GM12878 (cell line): ENCODE measurements around the gene MCEMP1. TPM values are rescaled to one million over a fixed set of nuclear protein-coding genes. Genes with fewer than 3 reads are reported as not detected.

Experiments used
- ATAC-seq: fragments of 200-7000 bp; cut with Tn5 transposase; 3 replicates; pipeline ENCODE4 v1.9.1; 2020; ENCODE audit warnings: mild to moderate bottlenecking, moderate library complexity
- BruUV-seq: library from RNA; stranded (reverse); fragments of 400-500 nt; replicated peaks from 2 replicates; lab custom pipeline; 2021; lab: Mats Ljungman, UMichigan
- CTCF ChIA-PET: fragments of 300-600 bp; sonication (Branson Sonifier 250); formaldehyde crosslinking; extraction: SDS; loops from one replicate; lab custom pipeline; 2021; ENCODE audit warnings: inconsistent platforms; lab: Yijun Ruan, JAX
- POLR2A ChIA-PET: fragments of 350-600 bp; formaldehyde crosslinking; extraction: SDS; loops from one replicate; lab custom pipeline; 2021; ENCODE audit warnings: inconsistent platforms; lab: Charles Lee
- RAD21 ChIA-PET: fragments of 300-600 bp; sonication (Branson Sonifier 250); formaldehyde crosslinking; loops from one replicate; lab custom pipeline; 2023; ENCODE audit warnings: antibody characterized with exemption; ENCODE audit not compliant: unreplicated experiment; lab: Charles Lee
- SMC1A ChIA-PET: fragments of 300-600 bp; sonication (Branson Sonifier 250); formaldehyde crosslinking; loops from one replicate; lab custom pipeline; 2023; ENCODE audit not compliant: unreplicated experiment, uncharacterized antibody; lab: Charles Lee
- DNase-seq: peaks from one replicate; pipeline ENCODE4 v3.0.0-alpha.2; 2011; ENCODE audit warnings: low read depth, low spot score
- FAIRE-seq: peaks from 3 replicates; lab custom pipeline; 2011; peaks lifted over from hg19 to GRCh38; lab: Jason Lieb, UNC
- H2AFZ ChIP-seq: 2 replicates; pipeline ENCODE4 v1.6.0; 2011; ENCODE audit warnings: low read depth, low read length, control low read depth; ENCODE audit not compliant: control insufficient read depth
- H3K27ac ChIP-seq: 2 replicates; pipeline ENCODE4 v1.5.1; 2011; ENCODE audit warnings: control low read depth; ENCODE audit not compliant: control insufficient read depth, insufficient read depth
- H3K27me3 ChIP-seq, 2 experiments: replicated peaks in 1 of 2; 2 replicates each; pipeline versions ENCODE4 v1.6.0 to v1.6.1; 2011; ENCODE audit warnings: low read length in 1 of 2; ENCODE audit not compliant: control insufficient read depth in 2 of 2, insufficient read depth in 2 of 2
- H3K36me3 ChIP-seq, 2 experiments: 2 replicates each; pipeline ENCODE4 v1.5.1; 2011; ENCODE audit warnings: low read length in 1 of 2; ENCODE audit not compliant: control insufficient read depth in 2 of 2, insufficient read depth in 2 of 2
- H3K4me1 ChIP-seq: 2 replicates; pipeline ENCODE4 v1.6.1; 2011; ENCODE audit warnings: mild to moderate bottlenecking, low read length, moderate library complexity, mixed read lengths; ENCODE audit not compliant: control insufficient read depth, insufficient read depth
- H3K4me2 ChIP-seq: 2 replicates; pipeline ENCODE4 v1.6.0; 2011; ENCODE audit warnings: control low read depth; ENCODE audit not compliant: control insufficient read depth, insufficient read depth
- H3K4me3 ChIP-seq: fragments of 200-600 bp; sonication (generic); 2 replicates; pipeline ENCODE4 v1.5.1; 2016
- H3K79me2 ChIP-seq: 2 replicates; pipeline ENCODE4 v1.6.0; 2011; ENCODE audit warnings: low read length; ENCODE audit not compliant: control insufficient read depth, insufficient read depth
- H3K9ac ChIP-seq: 2 replicates; pipeline ENCODE4 v1.8.0; 2011; ENCODE audit warnings: low read length, control low read depth, mixed read lengths; ENCODE audit not compliant: control insufficient read depth, insufficient read depth
- H3K9me3 ChIP-seq: replicated peaks from 3 replicates; pipeline ENCODE4 v1.5.1; 2011; ENCODE audit warnings: mild to moderate bottlenecking, low read length; ENCODE audit not compliant: control insufficient read depth, insufficient read depth
- H4K20me1 ChIP-seq: 2 replicates; pipeline ENCODE4 v1.6.0; 2011; ENCODE audit not compliant: control insufficient read depth, insufficient read depth
- CBX3 ChIP-seq: fragments of 200-600 bp; sonication (generic); IDR thresholded peaks from 2 replicates; pipeline ENCODE4 v1.6.1; 2016; ENCODE audit warnings: low read depth, borderline replicate concordance
- ETV6 ChIP-seq, 2 experiments: fragments of 450-650 bp in 1 of 2; IDR thresholded peaks in 1 of 2; conservative IDR thresholded peaks in 1 of 2; 2 replicates each; pipeline ENCODE4 v1.6.1; 2014; ENCODE audit warnings: antibody characterized with exemption in 1 of 2, borderline replicate concordance in 1 of 2, low read depth in 1 of 2, mild to moderate bottlenecking in 1 of 2, moderate library complexity in 1 of 2
- KAT2A ChIP-seq: conservative IDR thresholded peaks from 2 replicates; pipeline ENCODE4 v1.6.1; 2011; ENCODE audit warnings: low read depth, low read length; ENCODE audit not compliant: control insufficient read depth
- MLLT1 ChIP-seq: fragments of 450-650 bp; IDR thresholded peaks from 2 replicates; pipeline ENCODE4 v1.6.1; 2016; ENCODE audit warnings: mild to moderate bottlenecking
- NFXL1 ChIP-seq: fragments of 450-650 bp; IDR thresholded peaks from 2 replicates; pipeline ENCODE4 v1.6.1; 2017; ENCODE audit warnings: antibody characterized with exemption, mild to moderate bottlenecking, borderline replicate concordance
- NFYB ChIP-seq: IDR thresholded peaks from 2 replicates; pipeline ENCODE4 v1.6.1; 2011; ENCODE audit warnings: low read depth, mild to moderate bottlenecking, low read length, improper control_type of control experiment, moderate library complexity; ENCODE audit not compliant: insufficient read depth
- PAX8 ChIP-seq: fragments of 450-650 bp; IDR thresholded peaks from 2 replicates; pipeline ENCODE4 v1.6.1; 2017; ENCODE audit warnings: mild to moderate bottlenecking, moderate library complexity
- PKNOX1 ChIP-seq: fragments of 450-650 bp; IDR thresholded peaks from 2 replicates; pipeline ENCODE4 v1.6.1; 2016; ENCODE audit warnings: mild to moderate bottlenecking
- PML ChIP-seq: IDR thresholded peaks from 2 replicates; pipeline ENCODE4 v1.6.1; 2012; ENCODE audit warnings: low read length, inconsistent platforms
- POLR2AphosphoS2 ChIP-seq: IDR thresholded peaks from 2 replicates; pipeline ENCODE4 v1.6.1; 2011; ENCODE audit warnings: low read depth, mild to moderate bottlenecking, low read length, improper control_type of control experiment, moderate library complexity
- RELB ChIP-seq: fragments of 450-650 bp; IDR thresholded peaks from 2 replicates; pipeline ENCODE4 v1.6.1; 2017; ENCODE audit warnings: low read depth, mild to moderate bottlenecking, moderate library complexity
- RUNX3 ChIP-seq: IDR thresholded peaks from 2 replicates; pipeline ENCODE4 v1.6.1; 2012; ENCODE audit warnings: low read length, inconsistent platforms
- SREBF2 ChIP-seq: IDR thresholded peaks from 2 replicates; pipeline ENCODE4 v1.6.1; 2012; ENCODE audit warnings: mild to moderate bottlenecking, low read length
- USF2 ChIP-seq: IDR thresholded peaks from 2 replicates; pipeline ENCODE4 v1.6.1; 2011; ENCODE audit warnings: low read depth, low read length, improper control_type of control experiment, borderline replicate concordance
- WGBS: methylation state at CpG from one replicate; pipeline ENCODE4 v1.1.6; 2016; ENCODE audit warnings: low lambda C conversion rate; ENCODE audit not compliant: insufficient replicate concordance, insufficient coverage; ENCODE audit errors: missing lambda C conversion rate; 5-methylcytosine and 5-hydroxymethylcytosine counted together
- in situ Hi-C: fragments of 300-500 bp; cut with MboI; formaldehyde crosslinking; loops from 9 replicates; pipeline ENCODE4 v1.14.3; 2018; ENCODE audit warnings: mixed read lengths
- intact Hi-C: fragments of 100-400 bp; cut with micrococcal nuclease; formaldehyde crosslinking; loops from one replicate; pipeline ENCODE4 v1.14.2; 2022; ENCODE audit not compliant: unreplicated experiment
- polyA plus RNA-seq, 11 experiments: library from polyadenylated mRNA; depleted of rRNA in 4 of 11; unstranded in 6 of 11; stranded (reverse) in 5 of 11; fragments of >200 nt; fragmentation: Nextera tagmentation in 4 of 11; fragmentation: Illumina TruSeq in 1 of 11; extraction: Ambion mirVana in 4 of 11; extraction: Trizol in 1 of 11; gene quantifications; 1 replicate in 1 of 11; 2 replicates in 10 of 11; pipeline versions ENCODE4 v1.2.1 to v1.2.3, GENCODE V29; 2011 to 2016; ENCODE audit warnings: inconsistent platforms in 2 of 11, missing spikeins in 2 of 11, low read depth in 1 of 11
- total RNA-seq, 4 experiments: library from RNA; depleted of rRNA in 3 of 4; stranded (reverse); fragments of >200 nt in 3 of 4; fragmentation: Illumina TruSeq in 1 of 4; extraction: Trizol in 1 of 4; gene quantifications; 2 replicates each; pipeline versions ENCODE4 v1.2.1 to v1.2.3, GENCODE V29; 2013 to 2021

Gene MCEMP1
- total and polyA plus RNA-seq, 10 of the 15 experiments (the other 5 are each of a cell fraction or from before 2014, with no cell fraction given), result 0.08 to 0.55 (median 0.26) TPM; not detected in 1

- Histone ChIP-seq H3K9ac (no peak overlapping the region), H3K4me3 (no peak overlapping the region), H3K36me3 (peaks cover 0 to 7% of the 10 kb centered on the region in 2 experiments; a peak in 2 of 4 replicates), H2AFZ (no peak overlapping the region), H3K9me3 (no peaks in the 10 kb centered on the region; the same call in 2 of the 3 replicates), H4K20me1 (no peaks in the 10 kb centered on the region), H3K27ac (no peak overlapping the region), H3K4me2 (no peak overlapping the region), H3K27me3 (no peaks in the 10 kb centered on the region), H3K4me1 (peaks cover 14% of the 10 kb centered on the region), H3K79me2 (peaks cover 18% of the 10 kb centered on the region)
- no TSS peak for BruUV-seq
- FAIRE-seq (no peak), DNase-seq (no peak), ATAC-seq (no peak)
- ChIA-PET SMC1A (interaction anchor here (1.3 to 1.4 kb wide), 2 partner anchors 9 to 71 kb away, joined by 4 read pairs; partner anchors contain the start of genes PET100 and XAB2), CTCF (interaction anchor here (1.3 to 2.2 kb wide), 4 partner anchors 13 to 261 kb away, joined by 3 to 12 read pairs (median 6); no protein-coding TSS in a partner anchor), POLR2A (interaction anchor here (0.7 to 1.8 kb wide), 2 partner anchors 22 to 28 kb away, joined by 3 to 6 read pairs; no protein-coding TSS in a partner anchor), RAD21 (interaction anchor here (1.3 kb wide), 1 partner anchor 71 kb away, joined by 3 read pairs; no protein-coding TSS in a partner anchor)
- intact Hi-C loops (no loop called here), in situ Hi-C loops (no loop called here)
- WGBS, result 91% methylated on average over 11 of the region's 12 CpGs
- TF ChIP-seq KAT2A (no peak), ETV6 (conservative IDR thresholded peaks at IDR 0.05 in 1 of 2, IDR thresholded peaks at IDR 0.05 in 1 of 2; ENCODE audit: borderline replicate concordance in 1 of 2, low read depth in 1 of 2) (no peak), SREBF2 (no peak), RELB (no peak), PKNOX1 (no peak), MLLT1 (no peak), NFYB (no peak), CBX3 (no peak), PAX8 (no peak), USF2 (no peak), NFXL1 (no peak), RUNX3 (no peak), POLR2AphosphoS2 (no peak), PML (no peak)
These were observed 38.0 kb upstream of the MCEMP1 start for GRCh38 chr19:7638802-7639465.
